A673 (cell line): ENCODE results near the gene KRTAP1-1. TPM values are rescaled to one million over a fixed set of nuclear protein-coding genes. Genes with fewer than 3 reads are reported as not detected.

Source experiments
- BruUV-seq: library from RNA; stranded (reverse); fragments of 400-500 nt; replicated peaks from 2 replicates; lab custom pipeline; 2021; lab: Mats Ljungman, UMichigan
- CTCF ChIA-PET: fragments of 300-600 bp; sonication (Branson Sonifier 250); formaldehyde crosslinking; loops from one replicate; lab custom pipeline; 2022; ENCODE audit warnings: antibody characterized with exemption; lab: Charles Lee
- POLR2A ChIA-PET: fragments of 300-600 bp; sonication (Branson Sonifier 250); formaldehyde crosslinking; loops from one replicate; lab custom pipeline; 2022; ENCODE audit warnings: antibody characterized with exemption; ENCODE audit not compliant: low non-redundant PET; lab: Charles Lee
- DNase-seq: peaks from one replicate; pipeline ENCODE4 v3.0.0-alpha.2; 2015; ENCODE audit warnings: low spot score
- H3K27ac ChIP-seq: fragments of 200-600 bp; sonication (generic); 2 replicates; pipeline ENCODE4 v1.5.1; 2016; ENCODE audit warnings: mixed run types, low read depth, mild to moderate bottlenecking, mixed read lengths, antibody characterized with exemption, low read length; ENCODE audit not compliant: poor library complexity, severe bottlenecking
- H3K27me3 ChIP-seq: fragments of 200-600 bp; sonication (generic); replicated peaks from 2 replicates; pipeline ENCODE4 v1.6.1; 2017; ENCODE audit warnings: mixed run types, low read depth, mild to moderate bottlenecking, mixed read lengths, antibody characterized with exemption, low read length; ENCODE audit not compliant: insufficient read depth, poor library complexity
- H3K36me3 ChIP-seq: fragments of 200-600 bp; sonication (generic); 2 replicates; pipeline ENCODE4 v1.6.1; 2016; ENCODE audit warnings: mixed run types, mild to moderate bottlenecking, mixed read lengths, antibody characterized with exemption, low read length; ENCODE audit not compliant: insufficient read depth, poor library complexity, severe bottlenecking
- H3K4me1 ChIP-seq: fragments of 200-600 bp; sonication (generic); 2 replicates; pipeline ENCODE4 v1.6.1; 2017; ENCODE audit warnings: mixed run types, mild to moderate bottlenecking, mixed read lengths, antibody characterized with exemption, low read length; ENCODE audit not compliant: insufficient read depth, poor library complexity, severe bottlenecking
- H3K4me3 ChIP-seq: fragments of 200-600 bp; sonication (generic); 2 replicates; pipeline ENCODE4 v1.5.1; 2016; ENCODE audit warnings: low read depth, mixed run types, mild to moderate bottlenecking, mixed read lengths, low read length; ENCODE audit not compliant: poor library complexity, severe bottlenecking
- H3K9me3 ChIP-seq: fragments of 200-600 bp; sonication (generic); 2 replicates; pipeline ENCODE4 v1.6.1; 2016; ENCODE audit warnings: mixed run types, low read depth, mild to moderate bottlenecking, mixed read lengths, antibody characterized with exemption, low read length; ENCODE audit not compliant: poor library complexity, severe bottlenecking
- CTCF ChIP-seq: fragments of 300-800, 200-600 bp; sonication (generic); conservative IDR thresholded peaks from 2 replicates; pipeline ENCODE4 v1.5.1; 2017; ENCODE audit warnings: low read depth, mild to moderate bottlenecking, antibody characterized with exemption, low read length, moderate library complexity, mixed read lengths
- EZH2 ChIP-seq: fragments of 200-600 bp; sonication (generic); IDR thresholded peaks from 2 replicates; pipeline ENCODE4 v1.6.1; 2017; ENCODE audit warnings: borderline replicate concordance, low read depth, mild to moderate bottlenecking, mixed read lengths, antibody characterized with exemption, low read length; ENCODE audit not compliant: poor library complexity, severe bottlenecking
- intact Hi-C: fragments of 100-400 bp; cut with micrococcal nuclease; formaldehyde crosslinking; loops from one replicate; pipeline ENCODE4 v1.10.0; 2022; ENCODE audit not compliant: unreplicated experiment
- total RNA-seq: library from RNA; stranded (reverse); gene quantifications from 2 replicates; pipeline ENCODE4 v1.2.3, GENCODE V29; 2021

Gene KRTAP1-1
- total RNA-seq, 1 experiment from 2014 or later: not detected

GRCh38 chr17:41016578-41017215, 24.6 kb downstream of the KRTAP1-1 start:
- Histone ChIP-seq H3K27me3 (no peaks in the 10 kb centered on the region), H3K36me3 (no peaks in the 10 kb centered on the region), H3K4me1 (no peaks in the 10 kb centered on the region), H3K4me3 (no peak overlapping the region), H3K9me3 (no peaks in the 10 kb centered on the region), H3K27ac (no peak overlapping the region)
- intact Hi-C loops: no loop called here
- ChIA-PET POLR2A (no interaction called here), CTCF (no interaction called here)
- no peak for DNase-seq
- no peak for TF ChIP-seq EZH2
- no TSS peak for BruUV-seq

GRCh38 chr17:41015454-41015853, 25.8 kb downstream of the KRTAP1-1 start:
- no peaks in the 10 kb centered on the region for H3K36me3 ChIP-seq
- H3K4me3 ChIP-seq: no peak overlapping the region
- ChIA-PET POLR2A (no interaction called here), CTCF (no interaction called here)
- no TSS peak for BruUV-seq
- intact Hi-C loops: no loop called here
- no peak for TF ChIP-seq EZH2
- TF ChIP-seq CTCF: no peak
- no peaks in the 10 kb centered on the region for H3K9me3 ChIP-seq
- H3K27me3 ChIP-seq: no peaks in the 10 kb centered on the region
- no peak overlapping the region for H3K27ac ChIP-seq
- no peaks in the 10 kb centered on the region for H3K4me1 ChIP-seq
- DNase-seq: no peak

- no TSS peak for BruUV-seq
- POLR2A ChIA-PET: no interaction called here
- intact Hi-C loops: no loop called here
Observed at GRCh38 chr17:41013606-41014005, 27.6 kb downstream of the KRTAP1-1 start.

More at GRCh38 chr17:41013606-41014005, 27.6 kb downstream of the KRTAP1-1 start:
- Histone ChIP-seq H3K4me1 (no peaks in the 10 kb centered on the region), H3K27ac (no peak overlapping the region), H3K4me3 (no peak overlapping the region), H3K27me3 (no peaks in the 10 kb centered on the region), H3K9me3 (no peaks in the 10 kb centered on the region), H3K36me3 (no peaks in the 10 kb centered on the region)
- DNase-seq: peak; percentile 10
- no peak for TF ChIP-seq EZH2
- no peak for TF ChIP-seq CTCF
- CTCF ChIA-PET: no interaction called here
